IMR-90 (cell line): ENCODE data around the gene ZFHX3. TPM values are rescaled to one million over a fixed set of nuclear protein-coding genes. Genes with fewer than 3 reads are reported as not detected.

Experiments used
- ATAC-seq: fragments of 200-7000 bp; cut with Tn5 transposase; 2 replicates; pipeline ENCODE4 v1.9.1; 2020; ENCODE audit warnings: low read depth, mild to moderate bottlenecking, moderate library complexity
- BruUV-seq: library from RNA; stranded (reverse); fragments of 400-500 nt; replicated peaks from 2 replicates; lab custom pipeline; 2021; lab: Mats Ljungman, UMichigan
- CTCF ChIA-PET: fragments of 300-600 bp; formaldehyde crosslinking; extraction: SDS; loops from one replicate; lab custom pipeline; 2021; ENCODE audit warnings: antibody characterized with exemption; lab: Yijun Ruan, JAX
- POLR2A ChIA-PET: fragments of 300-600 bp; sonication (Branson Sonifier 250); formaldehyde crosslinking; loops from one replicate; lab custom pipeline; 2022; ENCODE audit warnings: antibody characterized with exemption; ENCODE audit not compliant: unreplicated experiment; lab: Charles Lee
- DNase-seq: peaks from one replicate; pipeline ENCODE4 v3.0.0; 2013
- H2AFZ ChIP-seq: replicated peaks from 2 replicates; pipeline ENCODE3; 2013; ENCODE audit warnings: low read length, mild to moderate bottlenecking; ENCODE audit not compliant: poor library complexity
- H2AK5ac ChIP-seq: 2 replicates; pipeline ENCODE4 v1.6.1; 2013; ENCODE audit warnings: low read depth, low read length, inconsistent platforms
- H2AK9ac ChIP-seq: replicated peaks from 2 replicates; pipeline ENCODE3; 2013; ENCODE audit warnings: mild to moderate bottlenecking, low read depth, low read length, moderate library complexity; ENCODE audit not compliant: poor library complexity
- H2BK120ac ChIP-seq: 2 replicates; pipeline ENCODE4 v1.6.1; 2013; ENCODE audit warnings: low read depth, low read length, inconsistent platforms
- H2BK15ac ChIP-seq: 3 replicates; pipeline ENCODE4 v1.6.1; 2013; ENCODE audit warnings: low read depth, low read length, inconsistent platforms
- H2BK20ac ChIP-seq: 2 replicates; pipeline ENCODE4 v1.6.1; 2013; ENCODE audit warnings: low read depth, mild to moderate bottlenecking, inconsistent platforms, low read length, moderate library complexity
- H2BK5ac ChIP-seq: 2 replicates; pipeline ENCODE4 v1.6.1; 2013; ENCODE audit warnings: mild to moderate bottlenecking, low read depth, low read length, inconsistent platforms; ENCODE audit not compliant: poor library complexity, severe bottlenecking
- H3K14ac ChIP-seq: replicated peaks from 2 replicates; pipeline ENCODE4 v1.6.1; 2013; ENCODE audit warnings: low read depth, low read length, inconsistent platforms
- H3K18ac ChIP-seq: 2 replicates; pipeline ENCODE4 v1.6.1; 2013; ENCODE audit warnings: low read depth, low read length, control low read depth
- H3K23ac ChIP-seq: 2 replicates; pipeline ENCODE4 v1.6.1; 2013; ENCODE audit warnings: low read depth, low read length, inconsistent platforms
- H3K27ac ChIP-seq: 2 replicates; pipeline ENCODE4 v1.5.1; 2013; ENCODE audit warnings: mild to moderate bottlenecking, control low read depth, low read length; ENCODE audit not compliant: insufficient read depth
- H3K27me3 ChIP-seq: 2 replicates; pipeline ENCODE4 v1.6.1; 2013; ENCODE audit warnings: low read length; ENCODE audit not compliant: control insufficient read depth, insufficient read depth
- H3K36me3 ChIP-seq: 2 replicates; pipeline ENCODE4 v1.6.1; 2013; ENCODE audit warnings: low read length, mixed read lengths; ENCODE audit not compliant: control insufficient read depth, insufficient read depth
- H3K4ac ChIP-seq: 2 replicates; pipeline ENCODE4 v1.6.1; 2013; ENCODE audit warnings: low read depth, low read length, inconsistent platforms
- H3K4me1 ChIP-seq: 2 replicates; pipeline ENCODE4 v1.6.1; 2013; ENCODE audit warnings: low read length, mixed read lengths; ENCODE audit not compliant: control insufficient read depth, insufficient read depth
- H3K4me2 ChIP-seq: 2 replicates; pipeline ENCODE4 v1.6.1; 2013; ENCODE audit warnings: low read depth, mild to moderate bottlenecking, control low read depth, low read length, moderate library complexity
- H3K4me3 ChIP-seq: 2 replicates; pipeline ENCODE4 v1.5.1; 2013; ENCODE audit warnings: low read depth, mild to moderate bottlenecking, control low read depth, low read length, moderate library complexity; ENCODE audit not compliant: insufficient read depth
- H3K56ac ChIP-seq: 2 replicates; pipeline ENCODE4 v1.6.1; 2013; ENCODE audit warnings: low read length, inconsistent platforms; ENCODE audit not compliant: insufficient read depth; ENCODE audit errors: extremely low read depth
- H3K79me1 ChIP-seq, 2 experiments: 2 replicates each; pipeline ENCODE4 v1.6.1; 2013; ENCODE audit warnings: low read length in 2 of 2, inconsistent platforms in 1 of 2, low read depth in 1 of 2
- H3K9ac ChIP-seq: 2 replicates; pipeline ENCODE4 v1.6.1; 2013; ENCODE audit warnings: low read depth, low read length, control low read depth
- H3K9me1 ChIP-seq: 2 replicates; pipeline ENCODE4 v1.6.1; 2013; ENCODE audit warnings: low read length, inconsistent platforms; ENCODE audit not compliant: insufficient read depth
- H3K9me3 ChIP-seq: 2 replicates; pipeline ENCODE4 v1.6.1; 2013; ENCODE audit warnings: low read length; ENCODE audit not compliant: control insufficient read depth, insufficient read depth
- H4K20me1 ChIP-seq: 2 replicates; pipeline ENCODE4 v1.6.1; 2013; ENCODE audit warnings: low read length, inconsistent platforms; ENCODE audit not compliant: insufficient read depth
- H4K5ac ChIP-seq: 2 replicates; pipeline ENCODE4 v1.6.1; 2013; ENCODE audit warnings: mild to moderate bottlenecking, low read depth, low read length, control low read depth
- H4K8ac ChIP-seq, 2 experiments: 2 replicates each; pipeline ENCODE4 v1.6.1; 2013; ENCODE audit warnings: low read depth in 2 of 2, low read length in 2 of 2, control low read depth in 1 of 2, inconsistent platforms in 1 of 2
- H4K91ac ChIP-seq: 2 replicates; pipeline ENCODE4 v1.6.1; 2013; ENCODE audit warnings: low read depth, low read length, inconsistent platforms; ENCODE audit not compliant: insufficient read depth
- BHLHE40 ChIP-seq: fragments of 150-350 bp; IDR thresholded peaks from 2 replicates; pipeline ENCODE4 v1.6.1; 2016; ENCODE audit warnings: mild to moderate bottlenecking, low read depth, low read length
- CEBPB ChIP-seq: IDR thresholded peaks from 2 replicates; pipeline ENCODE4 v1.6.1; 2012; ENCODE audit warnings: low read depth, low read length, improper control_type of control experiment
- CHD1 ChIP-seq: IDR thresholded peaks from 2 replicates; pipeline ENCODE4 v1.6.1; 2012; ENCODE audit warnings: low read depth, low read length, improper control_type of control experiment
- CTCF ChIP-seq: conservative IDR thresholded peaks from 2 replicates; pipeline ENCODE4 v1.5.1; 2012; ENCODE audit warnings: mild to moderate bottlenecking, low read depth, low read length, improper control_type of control experiment
- ELK1 ChIP-seq: fragments of 150-350 bp; IDR thresholded peaks from 2 replicates; pipeline ENCODE4 v1.6.1; 2016; ENCODE audit warnings: low read depth, mild to moderate bottlenecking, low read length, moderate library complexity, borderline replicate concordance
- FOS ChIP-seq: fragments of 150-350 bp; IDR thresholded peaks from 2 replicates; pipeline ENCODE4 v1.6.1; 2016; ENCODE audit warnings: low read depth, low read length
- MAFK ChIP-seq: IDR thresholded peaks from 2 replicates; pipeline ENCODE4 v1.6.1; 2012; ENCODE audit warnings: low read depth, low read length, improper control_type of control experiment
- MAZ ChIP-seq: IDR thresholded peaks from 2 replicates; pipeline ENCODE4 v1.6.1; 2012; ENCODE audit warnings: low read depth, mild to moderate bottlenecking, low read length, improper control_type of control experiment, moderate library complexity, borderline replicate concordance
- MXI1 ChIP-seq: IDR thresholded peaks from 2 replicates; pipeline ENCODE4 v1.6.1; 2012; ENCODE audit warnings: low read depth, mild to moderate bottlenecking, low read length, moderate library complexity, borderline replicate concordance
- NFE2L2 ChIP-seq: fragments of 150-350 bp; IDR thresholded peaks from 2 replicates; pipeline ENCODE4 v1.6.1; 2016; ENCODE audit warnings: low read depth, mild to moderate bottlenecking, low read length
- POLR2A ChIP-seq: IDR thresholded peaks from 2 replicates; pipeline ENCODE4 v1.6.1; 2012; ENCODE audit warnings: mild to moderate bottlenecking, low read depth, low read length
- RAD21 ChIP-seq: IDR thresholded peaks from 2 replicates; pipeline ENCODE4 v1.6.1; 2012; ENCODE audit warnings: low read length, improper control_type of control experiment
- RCOR1 ChIP-seq: IDR thresholded peaks from 2 replicates; pipeline ENCODE4 v1.6.1; 2012; ENCODE audit warnings: mild to moderate bottlenecking, low read length, improper control_type of control experiment; ENCODE audit not compliant: insufficient replicate concordance
- RFX5 ChIP-seq: IDR thresholded peaks from 2 replicates; pipeline ENCODE4 v1.8.0; 2012; ENCODE audit warnings: low read depth, mild to moderate bottlenecking, low read length, moderate library complexity
- SMC3 ChIP-seq: fragments of 150-350 bp; IDR thresholded peaks from 2 replicates; pipeline ENCODE4 v1.6.1; 2016; ENCODE audit warnings: low read depth, mild to moderate bottlenecking, antibody characterized with exemption, low read length, moderate library complexity
- WGBS, 2 experiments: methylation state at CpG; one replicate each; pipeline versions ENCODE4 v1.1.5 to v1.1.7; 2013; ENCODE audit warnings: missing lambda C conversion rate in 2 of 2; ENCODE audit not compliant: insufficient read length in 1 of 2; ENCODE audit errors: extremely low coverage in 2 of 2; 5-methylcytosine and 5-hydroxymethylcytosine counted together
- dilution Hi-C: fragments of 300-500 bp; cut with HindIII; formaldehyde crosslinking; loops from one replicate; pipeline ENCODE4 v1.14.3; 2018; ENCODE audit warnings: low sequenced_read_pairs; ENCODE audit not compliant: unreplicated experiment
- in situ Hi-C: fragments of 300-500 bp; cut with MboI; formaldehyde crosslinking; loops from 3 replicates; pipeline ENCODE4 v1.14.3; 2019; ENCODE audit warnings: low sequenced_read_pairs, inconsistent platforms, mixed read lengths
- intact Hi-C: fragments of 100-400 bp; cut with micrococcal nuclease; formaldehyde crosslinking; loops from 2 replicates; pipeline ENCODE4 v1.10.0; 2022
- polyA plus RNA-seq, 3 experiments: library from polyadenylated mRNA; depleted of rRNA; stranded (reverse); fragments of >200 nt; gene quantifications; 2 replicates each; pipeline ENCODE4 v1.2.3, GENCODE V29; 2012; ENCODE audit warnings: low replicate concordance in 1 of 3
- total RNA-seq: library from RNA; depleted of rRNA; stranded (reverse); fragments of >200 nt; gene quantifications from 2 replicates; pipeline ENCODE4 v1.2.3, GENCODE V29; 2012
- TF ChIP-seq, protein P1 (sequence below): fragments of 150-350 bp; IDR thresholded peaks from 2 replicates; pipeline ENCODE4 v1.6.1; 2017; ENCODE audit warnings: mild to moderate bottlenecking, antibody characterized with exemption, low read length, low read depth

ZFHX3 gene
- total and polyA plus RNA-seq, 2 of the 4 experiments (the other 2 are of a cell fraction) = 1.4 to 1.7 TPM

DNA sequence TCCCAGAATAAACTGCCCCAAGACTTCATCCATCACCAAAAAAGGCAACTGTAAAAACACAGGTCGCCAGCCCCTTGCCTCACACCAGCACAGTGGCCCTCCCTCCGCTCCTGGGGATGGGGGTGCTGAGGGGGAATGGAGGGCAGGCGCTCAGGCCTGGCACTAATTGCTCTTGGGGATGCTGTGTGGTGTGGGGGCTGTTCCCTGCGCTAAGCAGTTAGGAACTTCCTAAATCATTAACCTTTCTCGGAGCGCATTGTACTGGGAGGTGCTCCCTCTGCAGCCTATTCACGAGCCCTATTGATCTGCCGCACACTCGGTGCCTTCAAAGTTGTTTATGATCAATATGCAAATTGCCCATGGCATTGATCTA, 199.9 kb downstream of the ZFHX3 start:
- Histone ChIP-seq H3K27ac (no peak overlapping the region), H3K4ac (peak overlapping the region; percentile 97), H3K27me3 (no peaks in the 10 kb centered on the region), H3K9ac (no peak overlapping the region), H4K8ac (peak overlapping the region; percentile 68 to 79; a peak in 3 of 4 replicates), H2BK20ac (peak overlapping the region; percentile 98), H3K4me3 (no peak overlapping the region), H3K23ac (peak overlapping the region; percentile 79), H2BK120ac (peak overlapping the region; percentile 97), H2AFZ (peak overlapping the region; percentile 29), H2AK9ac (peak overlapping the region; percentile 74), H4K91ac (peak overlapping the region; percentile 97), H3K18ac (peak overlapping the region; percentile 32; the same call in 1 of the 2 replicates), H4K20me1 (no peaks in the 10 kb centered on the region; the same call in 1 of the 2 replicates), H3K56ac (no peak overlapping the region), H3K4me2 (no peak overlapping the region), H3K4me1 (peaks cover 27% of the 10 kb centered on the region), H2AK5ac (peak overlapping the region; percentile 81), H2BK15ac (peak overlapping the region; percentile 77; the same call in 2 of the 3 replicates), H3K36me3 (no peaks in the 10 kb centered on the region), H2BK5ac (no peak overlapping the region), H4K5ac (peak overlapping the region; percentile 55; the same call in 1 of the 2 replicates), H3K9me1 (peaks cover 16% of the 10 kb centered on the region), H3K14ac (peak overlapping the region; percentile 89; the same call in 1 of the 2 replicates), H3K9me3 (no peaks in the 10 kb centered on the region), H3K79me1 (peaks cover 18 to 66% of the 10 kb centered on the region in 2 experiments; a peak in 3 of 4 replicates)
- intact Hi-C loops = loop anchor here (5.0 kb wide), 1 partner anchor 346 kb away; no protein-coding TSS in a partner anchor
- dilution Hi-C loops = no loop called here
- in situ Hi-C loops = loop anchor here (10.0 kb wide), 1 partner anchor 207 kb away; no protein-coding TSS in a partner anchor
- CTCF ChIA-PET = interaction anchor here (0.6 to 4.2 kb wide), 2 partner anchors 15 to 27 kb away, joined by 3 to 16 read pairs; no protein-coding TSS in a partner anchor
- POLR2A ChIA-PET = no interaction called here
- no TSS peak for BruUV-seq
- TF ChIP-seq CTCF = no peak
- TF ChIP-seq MAZ = no peak
- TF ChIP-seq FOS = no peak
- no peak for TF ChIP-seq CHD1
- TF ChIP-seq CEBPB = no peak
- no peak for TF ChIP-seq RCOR1
- TF ChIP-seq NFE2L2 = no peak
- no peak for TF ChIP-seq RFX5
- TF ChIP-seq ELK1 = no peak
- no peak for TF ChIP-seq RAD21
- no peak for TF ChIP-seq SMC3
- TF ChIP-seq, protein P1, sequence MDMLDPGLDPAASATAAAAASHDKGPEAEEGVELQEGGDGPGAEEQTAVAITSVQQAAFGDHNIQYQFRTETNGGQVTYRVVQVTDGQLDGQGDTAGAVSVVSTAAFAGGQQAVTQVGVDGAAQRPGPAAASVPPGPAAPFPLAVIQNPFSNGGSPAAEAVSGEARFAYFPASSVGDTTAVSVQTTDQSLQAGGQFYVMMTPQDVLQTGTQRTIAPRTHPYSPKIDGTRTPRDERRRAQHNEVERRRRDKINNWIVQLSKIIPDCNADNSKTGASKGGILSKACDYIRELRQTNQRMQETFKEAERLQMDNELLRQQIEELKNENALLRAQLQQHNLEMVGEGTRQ = no peak
- no peak for TF ChIP-seq POLR2A
- no peak for TF ChIP-seq MAFK
- no peak for TF ChIP-seq BHLHE40
- TF ChIP-seq MXI1 = no peak
- ATAC-seq = no peak
- WGBS, 2 experiments = 87% methylated on average over 3 of the region's 9 CpGs; no CpG with 5 or more reads in 1 of the 2 experiments
- DNase-seq = no peak
